Liver (tissue), 9 donors: ENCODE results near the gene ZBTB7B. TPM values are rescaled to one million over a fixed set of nuclear protein-coding genes. Genes with fewer than 3 reads are reported as not detected.

Source experiments
- DNase-seq: peaks from one replicate; pipeline ENCODE4 v3.0.0-alpha.2; 2017; ENCODE audit warnings: low spot score
- H3K27ac ChIP-seq, 2 donors: one replicate each; pipeline ENCODE4 v1.7.0; 2013; ENCODE audit warnings: inconsistent platforms in 2 of 2, low read length in 2 of 2, control low read depth in 1 of 2, low read depth in 1 of 2, mild to moderate bottlenecking in 1 of 2
- H3K27me3 ChIP-seq, 4 donors: one replicate each; pipeline versions ENCODE4 v1.6.1 to v1.7.0; 2013; ENCODE audit warnings: low read length in 3 of 4, inconsistent platforms in 1 of 4, mild to moderate bottlenecking in 1 of 4, moderate library complexity in 1 of 4; ENCODE audit not compliant: control insufficient read depth in 4 of 4, insufficient read depth in 4 of 4
- H3K36me3 ChIP-seq, 4 donors: one replicate each; pipeline versions ENCODE4 v1.6.1 to v1.7.0; 2013; ENCODE audit warnings: low read length in 3 of 4, mild to moderate bottlenecking in 3 of 4, low read depth in 1 of 4, moderate library complexity in 1 of 4; ENCODE audit not compliant: control insufficient read depth in 4 of 4, insufficient read depth in 3 of 4
- H3K4me1 ChIP-seq, 4 donors: one replicate each; pipeline versions ENCODE4 v1.6.1 to v1.7.0; 2013; ENCODE audit warnings: low read length in 3 of 4, mild to moderate bottlenecking in 3 of 4, moderate library complexity in 1 of 4; ENCODE audit not compliant: control insufficient read depth in 4 of 4, insufficient read depth in 4 of 4
- H3K4me3 ChIP-seq, 3 donors: one replicate each; pipeline versions ENCODE4 v1.6.1 to v1.7.0; 2013; ENCODE audit warnings: low read length in 3 of 3, control low read depth in 1 of 3, low read depth in 1 of 3, mild to moderate bottlenecking in 1 of 3
- H3K9ac ChIP-seq, 2 donors: one replicate each; pipeline ENCODE4 v1.7.0; 2013; ENCODE audit warnings: low read length in 2 of 2, mild to moderate bottlenecking in 2 of 2, moderate library complexity in 2 of 2, control low read depth in 1 of 2, low read depth in 1 of 2
- H3K9me3 ChIP-seq, 4 donors: one replicate each; pipeline versions ENCODE4 v1.6.1 to v1.7.0; 2013; ENCODE audit warnings: low read length in 3 of 4; ENCODE audit not compliant: control insufficient read depth in 4 of 4
- ATF3 ChIP-seq: IDR thresholded peaks from 2 replicates; pipeline ENCODE4 v1.6.1; 2016; ENCODE audit warnings: antibody characterized with exemption
- CTCF ChIP-seq: fragments of 150-350 bp; IDR thresholded peaks from 2 replicates; pipeline ENCODE4 v1.5.1; 2017; ENCODE audit warnings: improper control_type of control experiment, low read depth, low read length; ENCODE audit not compliant: missing input control
- EGR1 ChIP-seq, 2 donors: IDR thresholded peaks; 2 replicates each; pipeline ENCODE4 v1.6.1; 2016 to 2018; ENCODE audit warnings: antibody characterized with exemption in 2 of 2, low read depth in 2 of 2
- FOXA1 ChIP-seq: IDR thresholded peaks from 2 replicates; pipeline ENCODE4 v1.6.1; 2016; ENCODE audit warnings: antibody characterized with exemption
- FOXA2 ChIP-seq: IDR thresholded peaks from 2 replicates; pipeline ENCODE4 v1.6.1; 2016; ENCODE audit warnings: antibody characterized with exemption
- GABPA ChIP-seq, 2 donors: IDR thresholded peaks in 1 of 2; conservative IDR thresholded peaks in 1 of 2; 2 replicates each; pipeline ENCODE4 v1.6.1; 2016; ENCODE audit warnings: antibody characterized with exemption in 2 of 2, mild to moderate bottlenecking in 1 of 2, moderate library complexity in 1 of 2
- HNF4A ChIP-seq, 2 donors: conservative IDR thresholded peaks; 2 replicates each; pipeline ENCODE4 v1.6.1; 2016; ENCODE audit warnings: antibody characterized with exemption in 2 of 2, mild to moderate bottlenecking in 2 of 2
- HNF4G ChIP-seq: IDR thresholded peaks from 2 replicates; pipeline ENCODE4 v1.6.1; 2016; ENCODE audit warnings: antibody characterized with exemption
- JUND ChIP-seq, 2 donors: IDR thresholded peaks; 2 replicates each; pipeline ENCODE4 v1.6.1; 2016; ENCODE audit warnings: antibody characterized with exemption in 2 of 2
- MAX ChIP-seq: IDR thresholded peaks from 2 replicates; pipeline ENCODE4 v1.6.1; 2016; ENCODE audit warnings: antibody characterized with exemption
- NR2F2 ChIP-seq: IDR thresholded peaks from 2 replicates; pipeline ENCODE4 v1.6.1; 2016; ENCODE audit warnings: antibody characterized with exemption
- RAD21 ChIP-seq, 2 donors: IDR thresholded peaks; 2 replicates each; pipeline ENCODE4 v1.6.1; 2016; ENCODE audit warnings: antibody characterized with exemption in 2 of 2, mild to moderate bottlenecking in 2 of 2
- REST ChIP-seq: IDR thresholded peaks from 2 replicates; pipeline ENCODE4 v1.6.1; 2016; ENCODE audit warnings: antibody characterized with exemption, mild to moderate bottlenecking
- RXRA ChIP-seq, 2 donors: IDR thresholded peaks; 2 replicates each; pipeline ENCODE4 v1.6.1; 2017 to 2018; ENCODE audit warnings: antibody characterized with exemption in 2 of 2, mild to moderate bottlenecking in 1 of 2
- SP1 ChIP-seq: IDR thresholded peaks from 2 replicates; pipeline ENCODE4 v1.6.1; 2018; ENCODE audit warnings: antibody characterized with exemption, mild to moderate bottlenecking
- TAF1 ChIP-seq: conservative IDR thresholded peaks from 2 replicates; pipeline ENCODE4 v1.6.1; 2016; ENCODE audit warnings: antibody characterized with exemption, mild to moderate bottlenecking
- YY1 ChIP-seq: IDR thresholded peaks from 2 replicates; pipeline ENCODE4 v1.6.1; 2016; ENCODE audit warnings: antibody characterized with exemption, mild to moderate bottlenecking
- ZBTB33 ChIP-seq: IDR thresholded peaks from 2 replicates; pipeline ENCODE4 v1.6.1; 2016; ENCODE audit warnings: antibody characterized with exemption
- WGBS: extraction: QIAGEN DNeasy Blood & Tissue Kit; methylation state at CpG from one replicate; pipeline ENCODE4 v1.1.7; 2013; 5-methylcytosine and 5-hydroxymethylcytosine counted together
- polyA plus RNA-seq, 2 donors: library from polyadenylated mRNA; stranded (reverse) in 1 of 2; unstranded in 1 of 2; fragments of 200-250 nt in 1 of 2; fragments of >200 nt in 1 of 2; fragmentation: Nextera tagmentation in 1 of 2; extraction: Ambion mirVana in 1 of 2; gene quantifications; one replicate each; pipeline versions ENCODE4 v1.2.1 to v1.2.3, GENCODE V29; 2013 to 2015
- total RNA-seq, 2 donors: library from RNA; depleted of rRNA; stranded (reverse); fragments of >200 nt; gene quantifications; one replicate each; pipeline ENCODE4 v1.2.3, GENCODE V29; 2014
- donor health status: healthy.
- donor health status: healthy.
- donor health status: healthy.
- donor health status: healthy.
- donor health status: healthy.

The ZBTB7B gene
- total and polyA plus RNA-seq, 4 donors, result 7.0 to 50.2 (median 21.1) TPM

- Histone ChIP-seq H3K27ac (peak overlapping the region; percentile 87 to 99), H3K4me3 (peak overlapping the region in 2 of 3 donors; percentile 7 to 73), H3K9me3 (no peaks in the 10 kb centered on the region), H3K4me1 (peaks cover 40 to 72% (median 58%) of the 10 kb centered on the region in 4 donors), H3K36me3 (no peaks in the 10 kb centered on the region), H3K27me3 (no peaks in the 10 kb centered on the region), H3K9ac (peak overlapping the region; percentile 5 to 15)
- no peak for TF ChIP-seq FOXA2
- TF ChIP-seq RAD21 (IDR thresholded peaks at IDR 0.05), result no peak
- TF ChIP-seq REST, result no peak
- peak; percentile 38 for TF ChIP-seq YY1
- TF ChIP-seq TAF1, result no peak
- TF ChIP-seq SP1, result peak; percentile 63
- peak in 1 of 2 donors; percentile 53 for TF ChIP-seq GABPA (IDR thresholded peaks at IDR 0.05 in 1 of 2, conservative IDR thresholded peaks at IDR 0.05 in 1 of 2)
- TF ChIP-seq HNF4A (conservative IDR thresholded peaks at IDR 0.05), result peak; percentile 50 to 72
- TF ChIP-seq RXRA (IDR thresholded peaks at IDR 0.05), result peak; percentile 63 to 81
- no peak for TF ChIP-seq ATF3
- peak in 1 of 2 donors; percentile 51 for TF ChIP-seq EGR1 (IDR thresholded peaks at IDR 0.05; ENCODE audit: low read depth in 2 of 2)
- TF ChIP-seq FOXA1, result peak; percentile 35
- TF ChIP-seq CTCF, result no peak
- peak; percentile 34 to 52 for TF ChIP-seq JUND (IDR thresholded peaks at IDR 0.05)
- TF ChIP-seq HNF4G, result no peak
- peak; percentile 30 for TF ChIP-seq NR2F2
- TF ChIP-seq MAX, result peak; percentile 57
- no peak for TF ChIP-seq ZBTB33
- DNase-seq, result no peak
- 19% methylated on average over 17 of the region's 17 CpGs for WGBS
Observed at GRCh38 chr1:155005076-155006011, 2.7 kb downstream of the ZBTB7B start.
